Stimulated activated CD8-positive, alpha-beta memory T cell treated with anti-CD3 and anti-CD28 coated beads, Interleukin-4, amount 100 ng/mL, for 4 hours (primary cell): ENCODE measurements around the gene FBXO24.
A peak's percentile ranks its signal among the peaks of the same experiment; 100 is the strongest.
"Not testable (repeated sequence)": the region's sequence is repeated elsewhere in the genome, so short reads cannot be mapped to it uniquely, and the experiment has no call there.

ENCODE experiments used
- DNase-seq, 2 donors: peaks; one replicate each; pipeline ENCODE4 v3.0.0-alpha.2; 2020; ENCODE audit warnings: low read depth in 2 of 2, low spot score in 1 of 2

Gene FBXO24

GRCh38 chr7:100586266-100587025 lies at the start of gene FBXO24:
Gene FBXO24 (plus strand): TSS chr7:100586328. CDS start chr7:100586626, 298 bp downstream.
- peak; percentile 97 to 99 for DNase-seq

- DNase-seq: not testable (repeated sequence)
These were observed 49.4 kb upstream of the FBXO24 start for GRCh38 chr7:100536695-100537094.

- no peak for DNase-seq
These were observed 47.8 kb upstream of the FBXO24 start for GRCh38 chr7:100538348-100538653.

- DNase-seq: peak; percentile 99 to 100
These were observed 47.3 kb upstream of the FBXO24 start, which contains the start of gene AGFG2 for GRCh38 chr7:100538654-100539435. Gene AGFG2 (plus strand): TSS chr7:100539203. CDS start chr7:100539347, 144 bp downstream.

- no peak for DNase-seq
These were observed 46.6 kb upstream of the FBXO24 start for GRCh38 chr7:100539436-100540006.

GRCh38 chr7:100540073-100540723 lies 45.9 kb upstream of the FBXO24 start:
- DNase-seq: no peak

GRCh38 chr7:100541309-100541708 lies 44.8 kb upstream of the FBXO24 start:
- DNase-seq: not testable (repeated sequence)

- no peak for DNase-seq
These were observed 42.5 kb upstream of the FBXO24 start for GRCh38 chr7:100543586-100543985.

GRCh38 chr7:100544386-100544785 lies 41.7 kb upstream of the FBXO24 start:
- DNase-seq: no peak

- DNase-seq: no peak
These were observed 41.2 kb upstream of the FBXO24 start for GRCh38 chr7:100544967-100545359.

GRCh38 chr7:100545360-100546128 lies 40.6 kb upstream of the FBXO24 start:
- DNase-seq: no peak

GRCh38 chr7:100546129-100546925 lies 39.8 kb upstream of the FBXO24 start:
- DNase-seq: no peak

GRCh38 chr7:100546926-100547800 lies 39.0 kb upstream of the FBXO24 start:
- no peak for DNase-seq

GRCh38 chr7:100547872-100548271 lies 38.3 kb upstream of the FBXO24 start:
- DNase-seq: no peak

GRCh38 chr7:100548446-100548845 lies 37.7 kb upstream of the FBXO24 start:
- DNase-seq: not testable (repeated sequence)

GRCh38 chr7:100552532-100552931 lies 33.6 kb upstream of the FBXO24 start:
- DNase-seq: no peak

- no peak for DNase-seq
These were observed 33.1 kb upstream of the FBXO24 start for GRCh38 chr7:100553032-100553431.

- no peak for DNase-seq
These were observed 30.4 kb upstream of the FBXO24 start for GRCh38 chr7:100555701-100556100.

- DNase-seq: no peak
These were observed 29.6 kb upstream of the FBXO24 start for GRCh38 chr7:100556541-100556940.
